GM13977 (cell line): ENCODE data around the gene B3GALT5.

Experiments used
- DNase-seq: peaks from one replicate; pipeline ENCODE4 v3.0.0; 2012; ENCODE audit warnings: low spot score
- CTCF ChIP-seq: IDR thresholded peaks from 2 replicates; pipeline ENCODE4 v1.5.1; 2012; ENCODE audit warnings: mild to moderate bottlenecking, control low read depth; ENCODE audit not compliant: insufficient read depth; ENCODE audit errors: extremely low read depth, missing control alignments
- in situ Hi-C: fragments of 300-500 bp; cut with MboI; formaldehyde crosslinking; loops from one replicate; pipeline ENCODE4 v1.12.0; 2022; ENCODE audit warnings: low sequenced_read_pairs, low pct_unique_long_range_greater_than_20kb, mixed read lengths, inconsistent platforms; ENCODE audit not compliant: unreplicated experiment

B3GALT5 gene

GRCh38 chr21:39593522-39593921, 19.2 kb upstream of the B3GALT5 start:
- TF ChIP-seq CTCF = no peak
- in situ Hi-C loops = no loop called here
- no peak for DNase-seq

GRCh38 chr21:39595465-39595864, 17.3 kb upstream of the B3GALT5 start:
- in situ Hi-C loops = no loop called here
- DNase-seq = no peak
- no peak for TF ChIP-seq CTCF

DNA sequence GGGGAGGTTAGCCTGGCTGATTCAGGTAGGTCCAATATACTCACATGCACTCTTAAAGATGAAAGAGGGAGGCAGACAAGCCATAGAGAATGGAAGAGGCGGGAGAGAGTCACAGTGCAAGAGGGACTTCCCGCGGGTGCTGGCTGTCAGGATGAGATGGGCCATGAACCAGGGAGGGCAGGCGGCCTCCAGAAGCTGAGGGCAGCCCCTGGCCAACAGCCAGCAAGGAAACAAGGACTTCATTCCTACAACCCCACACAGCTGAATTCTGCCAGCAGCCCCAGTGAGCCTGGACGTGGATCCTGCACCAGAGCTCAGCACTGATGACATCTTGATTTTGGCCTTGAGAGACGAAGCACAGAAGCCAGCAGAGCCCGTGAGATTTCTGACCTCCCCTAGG, 15.1 kb upstream of the B3GALT5 start:
- no peak for DNase-seq
- in situ Hi-C loops = no loop called here
- TF ChIP-seq CTCF = no peak

- no peak for TF ChIP-seq CTCF
- in situ Hi-C loops = no loop called here
- no peak for DNase-seq
Observed at GRCh38 chr21:39599191-39599970, 13.4 kb upstream of the B3GALT5 start.

- TF ChIP-seq CTCF = no peak
- DNase-seq = no peak
- in situ Hi-C loops = no loop called here
Observed at GRCh38 chr21:39601187-39601928, 11.4 kb upstream of the B3GALT5 start.

- in situ Hi-C loops = no loop called here
- no peak for TF ChIP-seq CTCF
- DNase-seq = no peak
Observed at GRCh38 chr21:39602076-39602689, 10.6 kb upstream of the B3GALT5 start.
